Middle frontal gyrus (tissue), 1 donor: ENCODE measurements around the gene PDZD2.
"Not testable (repeated sequence)": the region's sequence is repeated elsewhere in the genome, so short reads cannot be mapped to it uniquely, and the experiment has no call there.

Experiments used
- DNase-seq: peaks from one replicate; pipeline ENCODE4 v3.0.0-alpha.2; 2015; ENCODE audit warnings: low spot score; ENCODE audit errors: extremely low spot score

Gene PDZD2

GRCh38 chr5:31967461-31967860 is 328.5 kb downstream of the PDZD2 start:
- no peak for DNase-seq

- DNase-seq, result no peak
Observed at GRCh38 chr5:31972558-31972957, 333.6 kb downstream of the PDZD2 start.

- not testable (repeated sequence) for DNase-seq
Observed at GRCh38 chr5:31975189-31975612, 336.3 kb downstream of the PDZD2 start.

GRCh38 chr5:31976169-31976568 is 337.2 kb downstream of the PDZD2 start:
- DNase-seq, result no peak

- no peak for DNase-seq
Observed at GRCh38 chr5:31981361-31981945, 342.5 kb downstream of the PDZD2 start.

- no peak for DNase-seq
Observed at GRCh38 chr5:31982027-31982426, 343.1 kb downstream of the PDZD2 start.

- DNase-seq, result no peak
Observed at GRCh38 chr5:31982621-31983020, 343.7 kb downstream of the PDZD2 start.

GRCh38 chr5:31983851-31984250 is 344.9 kb downstream of the PDZD2 start:
- no peak for DNase-seq

GRCh38 chr5:31984691-31985090 is 345.8 kb downstream of the PDZD2 start:
- DNase-seq, result no peak

GRCh38 chr5:31986101-31986500 is 347.2 kb downstream of the PDZD2 start:
- no peak for DNase-seq

GRCh38 chr5:31987985-31988710 is 349.2 kb downstream of the PDZD2 start:
- DNase-seq, result no peak

- no peak for DNase-seq
Observed at GRCh38 chr5:31990081-31990650, 351.2 kb downstream of the PDZD2 start.

- no peak for DNase-seq
Observed at GRCh38 chr5:31990701-31991110, 351.8 kb downstream of the PDZD2 start.

GRCh38 chr5:31992377-31992776 is 353.4 kb downstream of the PDZD2 start:
- no peak for DNase-seq

GRCh38 chr5:31993165-31993961 is 354.4 kb downstream of the PDZD2 start:
- no peak for DNase-seq

- DNase-seq, result no peak
Observed at GRCh38 chr5:31995006-31995405, 356.1 kb downstream of the PDZD2 start.

GRCh38 chr5:31995714-31996113 is 356.8 kb downstream of the PDZD2 start:
- no peak for DNase-seq

GRCh38 chr5:31996909-31997308 is 358.0 kb downstream of the PDZD2 start:
- DNase-seq, result no peak

GRCh38 chr5:31999470-31999869 is 360.5 kb downstream of the PDZD2 start:
- no peak for DNase-seq

GRCh38 chr5:32000731-32001130 is 361.8 kb downstream of the PDZD2 start:
- no peak for DNase-seq

- DNase-seq, result no peak
Observed at GRCh38 chr5:32001284-32001683, 362.4 kb downstream of the PDZD2 start.

GRCh38 chr5:32001707-32002106 is 362.8 kb downstream of the PDZD2 start:
- no peak for DNase-seq
